Tibial nerve (tissue), 4 donors: Measurements from ENCODE around the gene GALNT14. TPM values are rescaled to one million over a fixed set of nuclear protein-coding genes. Genes with fewer than 3 reads are reported as not detected.

Experiments used
- DNase-seq, 2 donors: peaks; one replicate each; pipeline ENCODE4 v3.0.0-alpha.2; 2019; ENCODE audit warnings: low spot score in 2 of 2
- H3K27ac ChIP-seq, 4 donors: fragments of 200-600 bp; sonication (generic) in 3 of 4; one replicate each; pipeline ENCODE4 v1.5.1; 2017 to 2019; ENCODE audit warnings: mild to moderate bottlenecking in 1 of 4
- H3K27me3 ChIP-seq, 2 donors: fragments of 200-600 bp; sonication (generic) in 1 of 2; one replicate each; pipeline versions ENCODE4 v1.5.1 to v1.6.0; 2017 to 2019
- H3K36me3 ChIP-seq, 3 donors: fragments of 200-600 bp; sonication (generic); one replicate each; pipeline ENCODE4 v1.5.1; 2018 to 2019
- H3K4me1 ChIP-seq, 4 donors: fragments of 200-600 bp; sonication (generic) in 3 of 4; one replicate each; pipeline ENCODE4 v1.5.1; 2017 to 2019
- H3K4me3 ChIP-seq, 4 donors: fragments of 200-600 bp; sonication (generic) in 3 of 4; one replicate each; pipeline ENCODE4 v1.5.1; 2017 to 2019; ENCODE audit warnings: mild to moderate bottlenecking in 1 of 4, moderate library complexity in 1 of 4
- H3K9me3 ChIP-seq, 4 donors: fragments of 200-600 bp; sonication (generic) in 3 of 4; one replicate each; pipeline ENCODE4 v1.5.1; 2017 to 2019
- EP300 ChIP-seq, 2 donors: sonication (generic); formaldehyde crosslinking; IDR thresholded peaks; one replicate each; pipeline ENCODE4 v1.6.1; 2017; ENCODE audit warnings: antibody characterized with exemption in 2 of 2, mild to moderate bottlenecking in 1 of 2
- POLR2A ChIP-seq, 2 donors: fragments of 450-650 bp; IDR thresholded peaks; one replicate each; pipeline ENCODE4 v1.6.1; 2017; ENCODE audit warnings: antibody characterized with exemption in 2 of 2, mild to moderate bottlenecking in 2 of 2, moderate library complexity in 2 of 2
- WGBS, 2 donors: methylation state at CpG; one replicate each; pipeline ENCODE4 v1.1.5; 2018; 5-methylcytosine and 5-hydroxymethylcytosine counted together
- total RNA-seq, 4 donors: library from RNA; depleted of rRNA; stranded (reverse); fragments of >200 nt; gene quantifications; one replicate each; pipeline ENCODE4 v1.1.0, GENCODE V29; 2016
- TF ChIP-seq, protein P1 (sequence below), 5 experiments: fragments of 200-600 bp in 3 of 5; fragments of 450-650 bp in 2 of 5; sonication (generic) in 3 of 5; IDR thresholded peaks; one replicate each; pipeline ENCODE4 v1.5.1; 2016 to 2019; ENCODE audit warnings: antibody characterized with exemption in 5 of 5, mild to moderate bottlenecking in 3 of 5, moderate library complexity in 2 of 5

GALNT14 gene
- total RNA-seq, 4 donors from 2014 or later, result 0.21 to 4.2 (median 0.78) TPM; not detected in 1

DNA sequence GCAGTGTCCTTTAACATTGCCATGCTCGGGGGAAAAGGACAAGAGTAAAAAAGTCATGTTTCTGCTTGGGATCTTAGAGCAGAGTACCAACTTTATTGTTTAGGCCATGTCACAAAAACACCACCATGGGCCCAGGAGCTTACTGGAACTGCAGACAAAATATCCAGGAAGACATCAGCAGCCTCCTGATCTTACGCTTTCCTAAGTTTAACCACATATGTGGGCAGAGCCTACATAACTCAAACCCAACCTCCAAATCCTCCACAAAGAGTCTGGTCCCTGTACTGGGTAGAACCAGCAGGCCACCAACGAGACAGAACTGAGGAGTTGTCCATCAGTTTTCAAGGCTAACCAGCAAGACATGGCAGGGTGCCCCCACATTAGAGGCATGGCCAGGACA, 10.3 kb downstream of the GALNT14 start:
- no peaks in the 10 kb centered on the region for H3K9me3 ChIP-seq
- H3K27me3 ChIP-seq, result peaks cover 0 to 4% of the 10 kb centered on the region in 2 donors
- no peaks in the 10 kb centered on the region for H3K4me1 ChIP-seq
- no peak overlapping the region for H3K27ac ChIP-seq
- TF ChIP-seq POLR2A (IDR thresholded peaks at IDR 0.05) (no peak), EP300 (IDR thresholded peaks at IDR 0.05) (no peak)
- TF ChIP-seq, protein P1, sequence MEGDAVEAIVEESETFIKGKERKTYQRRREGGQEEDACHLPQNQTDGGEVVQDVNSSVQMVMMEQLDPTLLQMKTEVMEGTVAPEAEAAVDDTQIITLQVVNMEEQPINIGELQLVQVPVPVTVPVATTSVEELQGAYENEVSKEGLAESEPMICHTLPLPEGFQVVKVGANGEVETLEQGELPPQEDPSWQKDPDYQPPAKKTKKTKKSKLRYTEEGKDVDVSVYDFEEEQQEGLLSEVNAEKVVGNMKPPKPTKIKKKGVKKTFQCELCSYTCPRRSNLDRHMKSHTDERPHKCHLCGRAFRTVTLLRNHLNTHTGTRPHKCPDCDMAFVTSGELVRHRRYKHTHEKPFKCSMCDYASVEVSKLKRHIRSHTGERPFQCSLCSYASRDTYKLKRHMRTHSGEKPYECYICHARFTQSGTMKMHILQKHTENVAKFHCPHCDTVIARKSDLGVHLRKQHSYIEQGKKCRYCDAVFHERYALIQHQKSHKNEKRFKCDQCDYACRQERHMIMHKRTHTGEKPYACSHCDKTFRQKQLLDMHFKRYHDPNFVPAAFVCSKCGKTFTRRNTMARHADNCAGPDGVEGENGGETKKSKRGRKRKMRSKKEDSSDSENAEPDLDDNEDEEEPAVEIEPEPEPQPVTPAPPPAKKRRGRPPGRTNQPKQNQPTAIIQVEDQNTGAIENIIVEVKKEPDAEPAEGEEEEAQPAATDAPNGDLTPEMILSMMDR (IDR thresholded peaks at IDR 0.05), result no peak
- H3K36me3 ChIP-seq, result no peaks in the 10 kb centered on the region
- H3K4me3 ChIP-seq, result no peak overlapping the region
- 79% methylated on average over 3 of the region's 3 CpGs for WGBS, 2 donors
- DNase-seq, result no peak

DNA sequence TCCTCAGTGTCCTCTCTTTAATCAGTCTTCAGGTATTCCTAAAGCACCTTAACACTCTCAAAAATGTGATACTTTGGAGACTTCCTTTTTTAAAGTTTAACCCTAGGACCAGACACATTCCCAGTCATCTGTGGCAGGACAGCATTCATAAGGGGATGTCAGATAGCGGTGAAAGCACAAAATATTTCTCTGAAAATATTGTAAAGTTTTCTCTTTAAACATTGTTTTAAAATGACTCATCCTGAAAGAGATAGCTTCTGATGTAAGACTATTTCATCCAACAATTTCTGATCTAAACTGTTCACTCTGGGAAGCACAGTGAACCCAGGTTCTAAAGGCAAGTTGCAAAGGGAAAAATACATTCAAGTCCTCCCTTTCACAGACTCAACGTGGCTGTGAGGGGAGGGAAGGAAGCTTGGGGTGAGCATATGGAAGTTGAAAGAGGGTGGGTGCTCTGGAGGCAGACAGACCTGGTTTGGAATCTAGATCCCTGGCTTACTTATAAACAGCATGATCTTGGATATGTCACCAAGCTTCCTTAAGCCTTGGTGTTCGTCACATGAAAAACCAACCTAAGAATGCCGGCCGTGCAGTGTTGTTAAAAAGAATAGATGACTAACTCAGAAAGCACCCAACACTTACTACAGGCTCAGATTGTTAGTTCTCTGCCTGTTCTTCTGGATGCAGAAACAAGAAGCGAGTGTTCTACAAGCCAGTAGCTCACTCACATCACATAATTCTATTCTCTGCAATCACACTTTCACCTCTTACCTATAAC, 12.1 kb downstream of the GALNT14 start:
- H3K27ac ChIP-seq, result no peak overlapping the region
- no peaks in the 10 kb centered on the region for H3K36me3 ChIP-seq
- H3K4me3 ChIP-seq, result no peak overlapping the region
- WGBS, 2 donors, result 60 to 68% methylated on average over 6 of the region's 6 CpGs
- H3K27me3 ChIP-seq, result no peaks in the 10 kb centered on the region
- TF ChIP-seq, protein P1 (IDR thresholded peaks at IDR 0.05), result no peak
- no peak for TF ChIP-seq POLR2A (IDR thresholded peaks at IDR 0.05)
- H3K4me1 ChIP-seq, result no peaks in the 10 kb centered on the region
- H3K9me3 ChIP-seq, result no peaks in the 10 kb centered on the region
- no peak for DNase-seq

DNA sequence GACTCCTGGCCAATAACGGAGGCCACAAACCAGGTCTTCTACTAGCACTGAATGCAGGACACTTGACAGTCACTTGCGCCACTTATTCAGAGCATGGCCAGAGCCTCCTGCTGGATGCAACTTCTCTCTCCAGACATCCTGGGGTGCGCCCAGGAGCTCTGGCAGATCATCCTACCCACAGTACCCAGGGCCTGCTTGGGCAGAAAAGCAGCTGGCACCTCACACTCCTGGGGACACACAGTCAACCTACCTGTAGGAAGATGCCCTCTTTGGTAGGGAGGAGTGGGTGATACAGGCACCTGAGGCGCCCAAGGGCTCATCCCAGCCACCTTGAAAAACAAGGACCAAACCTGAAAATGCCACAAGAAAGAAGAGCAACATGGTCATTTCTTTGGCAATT, 13.3 kb downstream of the GALNT14 start:
- TF ChIP-seq, protein P1 (IDR thresholded peaks at IDR 0.05), result no peak
- TF ChIP-seq POLR2A (IDR thresholded peaks at IDR 0.05), result no peak
- no peak for TF ChIP-seq EP300 (IDR thresholded peaks at IDR 0.05)
- DNase-seq, result no peak
- H3K27me3 ChIP-seq, result no peaks in the 10 kb centered on the region
- no peaks in the 10 kb centered on the region for H3K9me3 ChIP-seq
- H3K4me3 ChIP-seq, result no peak overlapping the region
- no peaks in the 10 kb centered on the region for H3K36me3 ChIP-seq
- H3K4me1 ChIP-seq, result no peaks in the 10 kb centered on the region
- WGBS, 2 donors, result 89 to 94% methylated on average over 4 of the region's 4 CpGs
- H3K27ac ChIP-seq, result no peak overlapping the region

DNA sequence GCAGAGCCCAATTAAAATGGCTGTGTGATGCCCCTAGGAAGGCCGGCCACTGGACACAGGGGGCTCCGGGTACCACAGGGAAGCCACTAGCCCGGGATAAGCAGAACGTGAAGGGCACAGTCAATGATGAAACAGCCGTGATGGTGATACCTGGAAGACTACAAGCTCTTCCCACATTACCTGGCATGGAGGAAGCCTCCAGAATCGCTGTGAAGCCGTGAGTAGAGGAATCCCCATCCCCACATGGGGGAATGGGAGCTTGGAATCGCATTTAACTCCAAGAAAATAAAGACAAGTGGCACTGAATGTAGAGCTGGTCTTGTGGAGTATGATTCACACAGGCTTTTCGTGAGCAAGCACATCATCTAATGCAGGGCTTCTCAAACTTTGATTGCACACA, 16.1 kb downstream of the GALNT14 start:
- TF ChIP-seq EP300 (IDR thresholded peaks at IDR 0.05), result no peak
- TF ChIP-seq, protein P1 (IDR thresholded peaks at IDR 0.05), result no peak
- no peak for TF ChIP-seq POLR2A (IDR thresholded peaks at IDR 0.05)
- DNase-seq, result no peak
- no peaks in the 10 kb centered on the region for H3K4me1 ChIP-seq
- H3K9me3 ChIP-seq, result no peaks in the 10 kb centered on the region
- H3K4me3 ChIP-seq, result no peak overlapping the region
- H3K27ac ChIP-seq, result no peak overlapping the region
- no peaks in the 10 kb centered on the region for H3K36me3 ChIP-seq
- H3K27me3 ChIP-seq, result no peaks in the 10 kb centered on the region
- WGBS, 2 donors, result 86 to 91% methylated on average over 9 of the region's 9 CpGs

DNA sequence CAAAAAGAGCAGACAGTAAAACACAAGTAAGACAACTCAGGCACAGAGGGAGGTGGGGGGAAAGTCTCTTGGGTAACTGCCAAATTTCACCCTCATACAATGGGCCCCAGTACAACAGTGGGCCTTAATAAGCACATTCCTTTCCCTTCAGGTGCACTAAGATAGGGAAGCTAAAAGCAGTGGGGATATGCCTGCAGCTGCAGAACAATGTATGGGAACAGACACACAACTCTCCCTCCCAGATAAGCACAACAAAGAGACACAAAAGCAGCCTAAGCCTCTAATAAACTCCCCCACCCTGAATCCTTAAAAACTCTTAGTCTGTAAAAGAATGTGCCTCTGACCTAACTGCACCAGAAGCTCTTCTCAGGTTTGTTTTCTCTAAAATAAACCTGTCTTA, 24.5 kb downstream of the GALNT14 start:
- H3K27me3 ChIP-seq, result no peaks in the 10 kb centered on the region
- H3K36me3 ChIP-seq, result no peaks in the 10 kb centered on the region
- TF ChIP-seq POLR2A (IDR thresholded peaks at IDR 0.05) (no peak), EP300 (IDR thresholded peaks at IDR 0.05) (no peak)
- TF ChIP-seq, protein P1 (IDR thresholded peaks at IDR 0.05), result no peak
- H3K4me1 ChIP-seq, result no peaks in the 10 kb centered on the region
- no peaks in the 10 kb centered on the region for H3K9me3 ChIP-seq
- DNase-seq, result no peak
- no peak overlapping the region for H3K4me3 ChIP-seq
- no peak overlapping the region for H3K27ac ChIP-seq
